Mesothelial cell of epicardium (in vitro differentiated cells): ENCODE data around the gene TMEM247. TPM values are rescaled to one million over a fixed set of nuclear protein-coding genes. Genes with fewer than 3 reads are reported as not detected.

Experiments used
- DNase-seq, 2 experiments: peaks; one replicate each; pipeline ENCODE4 v3.0.0; 2021; ENCODE audit warnings: low spot score in 2 of 2; ENCODE audit not compliant: unreplicated experiment in 2 of 2
- H3K27ac Mint-ChIP-seq: 2 replicates; pipeline ENCODE4 v1.8.0; 2021; ENCODE audit warnings: mixed read lengths
- H3K27me3 Mint-ChIP-seq: 2 replicates; pipeline ENCODE4 v1.8.0; 2021; ENCODE audit warnings: low read depth, mixed read lengths
- H3K36me3 Mint-ChIP-seq: 2 replicates; pipeline ENCODE4 v1.8.0; 2021; ENCODE audit warnings: mixed read lengths
- H3K4me1 Mint-ChIP-seq: 2 replicates; pipeline ENCODE4 v1.8.0; 2021; ENCODE audit warnings: mixed read lengths
- H3K4me3 Mint-ChIP-seq: 2 replicates; pipeline ENCODE4 v1.8.0; 2021; ENCODE audit warnings: mild to moderate bottlenecking, moderate library complexity, mixed read lengths
- H3K9me3 Mint-ChIP-seq: 2 replicates; pipeline ENCODE4 v1.8.0; 2021; ENCODE audit warnings: mixed read lengths
- total RNA-seq: library from RNA; stranded (reverse); gene quantifications from 3 replicates; pipeline ENCODE4 v1.2.1, GENCODE V29; 2021
- TF ChIP-seq, protein P1 (sequence below): fragments of 200-600 bp; sonication (generic); IDR thresholded peaks from one replicate; pipeline ENCODE4 v1.5.0; 2021; ENCODE audit warnings: antibody characterized with exemption; ENCODE audit not compliant: unreplicated experiment

Gene TMEM247
- total RNA-seq, 1 donor from 2014 or later: not detected

DNA sequence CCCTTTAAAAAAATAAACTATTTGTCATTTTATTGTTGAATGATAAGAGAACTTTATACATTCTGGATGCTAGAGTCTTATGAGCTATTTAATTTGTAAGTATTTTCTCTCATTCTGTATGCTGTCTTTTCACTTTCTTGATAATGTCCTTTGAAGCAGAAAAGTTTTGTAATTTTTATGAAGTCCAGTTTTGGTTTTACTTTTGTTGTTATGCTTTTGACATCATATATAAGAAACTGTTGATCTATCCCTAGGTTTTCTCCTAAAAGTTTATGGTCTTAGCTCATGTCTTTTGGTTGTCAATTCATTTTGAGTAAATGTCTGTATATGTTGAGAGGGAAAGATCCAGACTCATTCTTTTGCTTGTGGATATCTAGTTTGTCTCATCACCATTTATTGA is 52.5 kb downstream of the TMEM247 start:
- Mint-ChIP-seq H3K9me3 (no peaks in the 10 kb centered on the region), H3K4me3 (no peak overlapping the region), H3K27me3 (no peaks in the 10 kb centered on the region), H3K27ac (no peak overlapping the region), H3K36me3 (peaks cover 12% of the 10 kb centered on the region), H3K4me1 (no peaks in the 10 kb centered on the region)
- DNase-seq: no peak
- TF ChIP-seq, protein P1, sequence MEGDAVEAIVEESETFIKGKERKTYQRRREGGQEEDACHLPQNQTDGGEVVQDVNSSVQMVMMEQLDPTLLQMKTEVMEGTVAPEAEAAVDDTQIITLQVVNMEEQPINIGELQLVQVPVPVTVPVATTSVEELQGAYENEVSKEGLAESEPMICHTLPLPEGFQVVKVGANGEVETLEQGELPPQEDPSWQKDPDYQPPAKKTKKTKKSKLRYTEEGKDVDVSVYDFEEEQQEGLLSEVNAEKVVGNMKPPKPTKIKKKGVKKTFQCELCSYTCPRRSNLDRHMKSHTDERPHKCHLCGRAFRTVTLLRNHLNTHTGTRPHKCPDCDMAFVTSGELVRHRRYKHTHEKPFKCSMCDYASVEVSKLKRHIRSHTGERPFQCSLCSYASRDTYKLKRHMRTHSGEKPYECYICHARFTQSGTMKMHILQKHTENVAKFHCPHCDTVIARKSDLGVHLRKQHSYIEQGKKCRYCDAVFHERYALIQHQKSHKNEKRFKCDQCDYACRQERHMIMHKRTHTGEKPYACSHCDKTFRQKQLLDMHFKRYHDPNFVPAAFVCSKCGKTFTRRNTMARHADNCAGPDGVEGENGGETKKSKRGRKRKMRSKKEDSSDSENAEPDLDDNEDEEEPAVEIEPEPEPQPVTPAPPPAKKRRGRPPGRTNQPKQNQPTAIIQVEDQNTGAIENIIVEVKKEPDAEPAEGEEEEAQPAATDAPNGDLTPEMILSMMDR: no peak

Other genes starting within 250 kb of the TMEM247 start
- gene EPAS1, start 182.2 kb upstream of the TMEM247 start, total RNA-seq: 4.4 to 7.5 TPM (median 4.9 TPM) in 3 replicates
- 55.9 to 57.2 TPM (median 56.6 TPM) in 3 replicates for gene RHOQ, start 62.9 kb downstream of the TMEM247 start, total RNA-seq
- gene ATP6V1E2, start 63.0 kb downstream of the TMEM247 start, total RNA-seq: 7.7 to 8.6 TPM (median 7.7 TPM) in 3 replicates
- gene PIGF, start 137.5 kb downstream of the TMEM247 start, total RNA-seq: 33.5 to 36.2 TPM (median 34.5 TPM) in 3 replicates
- gene CRIPT, start 137.7 kb downstream of the TMEM247 start, total RNA-seq: 21.1 to 22.5 TPM (median 21.3 TPM) in 3 replicates
- 28.3 to 30.9 TPM (median 30.0 TPM) in 3 replicates for gene SOCS5, start 219.7 kb downstream of the TMEM247 start, total RNA-seq